GM12801 (cell line): ENCODE results near the gene GNAS-AS1.

ENCODE experiments used
- CTCF ChIP-seq: IDR thresholded peaks from one replicate; pipeline ENCODE4 v1.5.1; 2011; ENCODE audit warnings: control low read depth; ENCODE audit not compliant: insufficient read length; ENCODE audit errors: extremely low read depth

The GNAS-AS1 gene

GRCh38 chr20:58850693-58851174 is at the start of gene GNAS-AS1:
Gene GNAS-AS1 (minus strand): TSS chr20:58850902.
- TF ChIP-seq CTCF, result no peak

- no peak for TF ChIP-seq CTCF
Observed at GRCh38 chr20:58900397-58900796, 49.7 kb upstream of the GNAS-AS1 start.

- TF ChIP-seq CTCF, result no peak
Observed at GRCh38 chr20:58899512-58899911, 48.8 kb upstream of the GNAS-AS1 start.

GRCh38 chr20:58898629-58899408 is 48.1 kb upstream of the GNAS-AS1 start:
- TF ChIP-seq CTCF, result no peak

- no peak for TF ChIP-seq CTCF
Observed at GRCh38 chr20:58897488-58897887, 46.8 kb upstream of the GNAS-AS1 start.

GRCh38 chr20:58896820-58897219 is 46.1 kb upstream of the GNAS-AS1 start:
- TF ChIP-seq CTCF, result no peak

GRCh38 chr20:58895448-58896180 is 44.9 kb upstream of the GNAS-AS1 start:
- no peak for TF ChIP-seq CTCF
